A172 (cell line): ENCODE data around the gene C1QTNF7. TPM values are rescaled to one million over a fixed set of nuclear protein-coding genes. Genes with fewer than 3 reads are reported as not detected.

ENCODE experiments used
- DNase-seq: peaks from one replicate; pipeline ENCODE4 v3.0.0-alpha.2; 2015; ENCODE audit warnings: low spot score
- total RNA-seq: library from RNA; depleted of rRNA; stranded (reverse); fragments of >200 nt; shearing (Covaris generic); gene quantifications from 2 replicates; pipeline ENCODE4 v1.2.3, GENCODE V29; 2014; rRNA removed

C1QTNF7 gene, protein sequence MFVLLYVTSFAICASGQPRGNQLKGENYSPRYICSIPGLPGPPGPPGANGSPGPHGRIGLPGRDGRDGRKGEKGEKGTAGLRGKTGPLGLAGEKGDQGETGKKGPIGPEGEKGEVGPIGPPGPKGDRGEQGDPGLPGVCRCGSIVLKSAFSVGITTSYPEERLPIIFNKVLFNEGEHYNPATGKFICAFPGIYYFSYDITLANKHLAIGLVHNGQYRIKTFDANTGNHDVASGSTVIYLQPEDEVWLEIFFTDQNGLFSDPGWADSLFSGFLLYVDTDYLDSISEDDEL
- not detected in 2 replicates for total RNA-seq

DNA sequence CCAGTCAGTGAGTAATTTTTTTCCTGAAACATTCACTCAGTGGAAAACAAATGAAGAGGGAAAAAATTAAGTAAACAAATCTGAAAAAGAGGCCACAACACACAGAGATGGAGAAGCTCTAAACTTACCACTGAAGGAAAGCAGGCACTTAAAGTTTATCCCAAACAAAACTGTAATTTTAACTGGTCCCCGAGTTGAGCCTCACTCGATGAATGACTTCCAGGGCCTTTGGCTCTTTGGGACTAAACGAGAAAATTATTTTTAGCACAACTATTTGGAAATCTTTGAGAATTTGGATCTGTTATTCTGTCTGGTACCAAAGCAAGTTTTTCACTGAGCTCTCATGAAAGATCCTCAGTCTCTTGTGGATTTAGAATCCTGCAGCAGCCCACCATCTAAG is at the start of gene C1QTNF7:
TSS of gene C1QTNF7 (plus strand) at position 333 of the 400 bp plus-strand sequence. CDS start 7,711 bp downstream, outside the sequence.
- DNase-seq: no peak

DNA sequence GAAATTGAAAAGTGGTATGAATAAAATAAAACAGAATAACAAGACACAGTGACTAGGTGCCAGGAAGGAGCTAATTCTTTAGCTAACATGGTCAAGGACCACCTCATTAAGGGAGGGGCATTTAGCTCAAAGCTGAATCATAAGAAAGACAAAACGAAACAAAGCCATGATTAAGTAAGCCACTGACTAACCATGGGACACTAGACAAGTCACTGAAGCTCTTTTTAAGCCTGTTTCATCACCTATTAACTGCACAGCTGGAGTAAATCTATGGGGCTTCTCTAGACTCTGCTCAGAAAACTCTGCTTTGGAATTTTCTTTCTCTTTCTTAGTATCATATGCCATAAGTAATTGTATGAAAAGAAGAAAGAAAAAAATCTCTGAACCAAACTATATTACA is 49.8 kb upstream of the C1QTNF7 start:
- no peak for DNase-seq

DNA sequence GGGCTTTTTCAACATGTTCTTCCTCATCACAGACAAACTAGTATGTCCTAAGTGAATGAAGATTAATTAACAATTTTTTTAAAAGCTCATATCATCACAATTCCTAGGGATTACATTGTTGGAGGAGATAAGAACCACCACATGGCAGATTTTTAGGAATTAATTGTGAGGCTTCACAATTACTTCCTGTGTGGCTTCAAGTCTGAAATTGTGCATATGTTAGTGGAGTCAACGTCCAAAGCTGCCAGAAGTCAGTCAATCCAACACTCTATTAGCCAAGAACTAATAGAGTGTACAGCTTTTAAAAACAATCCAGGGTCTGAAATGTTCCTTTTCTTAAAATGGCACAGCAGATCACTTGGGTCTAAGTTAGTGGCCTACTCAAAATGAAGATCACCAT is 49.3 kb upstream of the C1QTNF7 start:
- no peak for DNase-seq

DNA sequence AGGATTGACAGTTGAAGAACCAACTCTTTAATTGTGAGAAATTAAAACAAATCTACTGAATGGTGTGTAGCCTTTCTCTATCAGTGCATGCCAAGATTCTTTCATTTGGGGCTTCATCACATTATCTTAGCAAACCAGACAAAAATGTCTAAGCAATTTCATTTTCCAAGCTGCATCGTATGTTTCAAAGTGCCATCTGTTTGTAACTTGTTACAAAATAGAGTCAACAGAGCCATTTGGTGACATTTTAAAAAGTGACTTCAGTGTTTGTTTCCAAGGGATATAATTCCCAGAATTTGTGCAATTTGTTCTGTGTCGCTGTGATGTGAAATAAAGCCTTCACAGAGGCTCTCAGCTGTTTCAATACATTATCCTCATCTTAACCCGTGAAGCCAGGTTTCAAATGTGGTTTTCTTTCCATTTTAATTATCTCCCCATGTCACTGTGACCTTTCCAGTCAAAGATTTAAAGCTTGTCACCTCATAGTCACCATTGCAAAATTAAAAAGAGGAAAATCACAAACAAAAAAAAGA is 46.0 kb upstream of the C1QTNF7 start:
- no peak for DNase-seq

DNA sequence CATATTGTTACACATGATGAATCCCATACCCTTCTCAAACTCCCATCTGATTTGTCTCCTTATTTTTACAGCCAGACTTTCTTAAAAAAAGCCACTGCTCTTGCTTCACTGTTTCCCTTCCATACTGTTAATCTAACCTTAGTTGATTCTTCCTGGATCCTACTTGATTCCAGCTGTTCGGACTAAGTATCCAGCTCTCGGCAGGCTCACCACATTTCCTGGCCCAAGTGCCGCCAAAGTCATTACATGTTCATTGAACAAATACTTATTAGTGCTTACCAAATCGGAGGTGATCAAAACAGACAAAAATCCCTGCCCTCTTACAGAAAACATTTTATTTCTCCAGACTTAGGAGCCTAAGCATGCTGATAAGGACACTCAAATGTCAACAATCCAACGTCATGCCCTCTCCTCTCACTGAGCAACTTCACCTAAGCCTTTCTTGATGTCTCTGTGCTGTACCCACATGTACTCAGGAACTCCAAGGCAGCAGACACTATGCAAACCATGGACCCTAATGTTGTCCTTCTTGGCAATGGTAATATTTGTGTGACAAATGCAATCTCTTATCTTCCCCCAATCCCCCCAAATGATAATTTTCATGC is 45.1 kb upstream of the C1QTNF7 start:
- DNase-seq: no peak

DNA sequence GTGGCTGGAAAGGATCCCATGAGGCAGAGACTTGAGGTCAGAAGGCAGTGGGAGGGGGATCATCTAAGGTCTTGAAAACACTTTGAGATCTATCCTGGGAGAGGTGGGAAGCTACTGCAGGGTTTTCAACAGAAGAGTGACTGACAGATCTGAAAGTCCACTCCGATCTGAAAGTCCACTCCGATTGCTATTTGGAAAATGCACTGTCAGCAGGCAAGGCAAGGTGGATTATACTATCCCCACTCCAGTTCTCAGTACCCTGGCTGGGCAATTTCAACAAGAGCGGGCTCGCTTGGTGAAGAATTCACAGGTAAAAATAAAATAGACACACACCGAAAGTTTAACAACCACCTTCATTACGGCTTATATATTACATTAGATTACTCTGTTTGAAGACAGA is 42.3 kb upstream of the C1QTNF7 start:
- no peak for DNase-seq

DNA sequence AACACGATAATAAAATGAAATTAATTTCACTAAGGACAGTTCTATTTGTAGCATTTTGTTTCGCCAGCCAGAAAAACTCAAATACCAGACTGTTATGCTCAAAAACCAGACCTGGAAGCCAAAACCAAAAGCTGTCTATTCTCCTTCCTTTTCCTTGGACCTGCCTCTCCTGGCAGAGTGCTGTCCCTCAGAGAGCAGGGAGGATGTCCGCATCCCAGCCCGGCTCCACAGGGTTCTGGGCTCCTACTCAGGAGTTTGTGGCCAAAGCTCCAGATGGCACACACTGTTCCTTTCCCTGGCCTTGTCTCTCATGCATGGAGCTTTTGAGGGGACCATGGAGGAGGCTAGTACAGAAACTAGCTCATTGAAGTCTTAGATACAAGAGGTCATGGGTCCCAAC is 41.9 kb upstream of the C1QTNF7 start:
- DNase-seq: no peak

DNA sequence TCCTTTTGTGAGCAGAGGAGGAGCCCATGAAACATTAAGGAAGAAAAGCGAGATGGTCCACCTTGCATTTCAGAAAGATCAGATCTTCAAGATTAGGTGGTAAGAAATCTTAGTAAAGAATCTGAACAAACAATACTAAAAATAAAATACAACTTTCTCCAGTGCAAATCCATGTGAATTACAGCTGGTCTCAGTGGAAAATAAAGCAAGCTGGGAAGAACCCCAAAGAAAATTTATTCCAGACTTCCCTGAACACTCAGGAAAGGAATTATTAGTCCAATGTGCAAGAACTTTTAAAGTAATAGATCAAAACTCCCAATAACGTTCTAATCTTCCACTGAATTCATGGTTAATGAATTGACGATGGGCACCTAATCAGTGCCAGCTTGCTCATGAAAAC is 37.3 kb upstream of the C1QTNF7 start:
- DNase-seq: no peak

DNA sequence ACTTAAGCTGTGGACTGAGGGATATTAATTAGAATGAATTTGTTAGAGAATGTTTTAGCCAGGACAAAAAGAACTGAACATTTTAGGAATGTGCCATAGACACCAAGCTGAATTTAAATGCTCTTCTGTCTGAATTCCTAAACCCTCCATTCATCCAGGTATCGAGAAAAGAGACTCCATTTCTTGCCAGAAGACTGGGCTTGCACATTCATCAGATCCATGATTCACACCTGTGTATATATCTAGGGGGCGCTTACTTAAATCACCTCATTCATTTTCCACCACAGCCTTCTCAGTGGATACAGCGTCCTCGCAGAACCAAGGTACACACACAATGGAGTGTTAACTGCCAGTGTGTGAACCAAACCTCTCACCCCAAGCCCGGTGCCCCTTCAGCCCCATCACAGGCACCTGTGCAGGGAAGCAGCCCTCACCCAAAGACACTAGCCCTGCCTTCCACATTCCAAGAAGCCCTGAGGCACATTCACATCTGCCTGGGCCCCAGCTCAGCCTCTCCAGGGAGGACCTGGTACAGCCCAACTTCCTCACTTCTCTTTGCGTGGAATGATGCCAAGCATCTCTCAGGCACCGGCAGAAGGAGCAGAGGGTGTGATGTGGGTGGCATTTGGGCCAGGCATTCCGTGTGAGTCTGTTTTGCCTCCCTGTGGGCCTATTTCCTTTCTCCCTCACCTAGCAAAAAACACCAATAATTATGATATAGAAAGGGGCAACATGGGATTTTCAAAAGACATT is 35.6 kb upstream of the C1QTNF7 start:
- no peak for DNase-seq

DNA sequence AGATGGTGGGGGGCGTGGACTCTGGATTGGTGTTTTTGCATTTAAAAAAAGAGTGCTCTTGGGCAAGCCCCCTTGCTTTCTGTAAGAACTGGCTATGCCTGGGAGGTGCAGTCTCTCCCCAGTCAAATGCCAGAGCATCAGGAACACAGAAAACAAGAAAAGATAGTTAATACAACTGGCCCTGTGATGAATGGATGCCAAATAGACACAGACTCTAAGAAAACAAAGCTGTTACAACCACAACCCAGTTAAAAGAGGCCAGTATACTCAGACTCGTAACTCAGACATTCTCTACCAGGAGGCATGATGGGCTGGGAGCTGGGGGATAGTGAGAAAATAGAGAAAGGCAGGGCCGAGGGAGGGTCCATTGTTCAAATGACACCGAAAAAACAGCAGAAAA is 32.5 kb upstream of the C1QTNF7 start:
- DNase-seq: no peak

DNA sequence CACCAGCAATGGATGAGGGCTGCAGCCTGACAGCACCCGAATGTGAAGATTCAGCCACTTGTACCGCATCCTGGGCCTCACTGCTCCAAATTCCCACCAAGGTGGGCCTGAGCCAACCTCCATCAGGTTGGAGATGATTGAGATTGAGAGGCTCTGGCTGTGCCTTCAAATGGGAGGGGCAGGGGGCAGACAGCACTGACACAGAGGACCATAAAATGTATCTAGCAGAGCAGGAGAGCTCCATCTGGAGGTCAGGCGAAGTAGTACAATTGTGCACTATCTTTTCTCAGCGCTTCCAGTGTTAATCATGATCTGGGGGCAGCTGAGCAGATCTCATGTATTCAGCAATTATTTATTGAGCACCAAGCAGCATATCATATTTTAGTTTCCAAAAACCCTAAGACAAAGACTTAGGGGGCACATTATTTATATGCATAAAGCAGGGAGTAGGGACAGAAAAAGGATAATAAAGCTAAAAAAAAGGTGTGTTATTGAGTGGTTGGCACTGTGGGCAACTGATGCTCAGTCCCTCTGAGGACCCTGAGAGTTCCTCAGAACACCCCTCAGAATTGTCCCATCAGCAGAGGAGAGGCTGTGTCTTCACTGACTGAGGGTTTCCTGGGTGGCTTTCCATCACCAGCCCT is 31.6 kb upstream of the C1QTNF7 start:
- DNase-seq: peak; percentile 59

DNA sequence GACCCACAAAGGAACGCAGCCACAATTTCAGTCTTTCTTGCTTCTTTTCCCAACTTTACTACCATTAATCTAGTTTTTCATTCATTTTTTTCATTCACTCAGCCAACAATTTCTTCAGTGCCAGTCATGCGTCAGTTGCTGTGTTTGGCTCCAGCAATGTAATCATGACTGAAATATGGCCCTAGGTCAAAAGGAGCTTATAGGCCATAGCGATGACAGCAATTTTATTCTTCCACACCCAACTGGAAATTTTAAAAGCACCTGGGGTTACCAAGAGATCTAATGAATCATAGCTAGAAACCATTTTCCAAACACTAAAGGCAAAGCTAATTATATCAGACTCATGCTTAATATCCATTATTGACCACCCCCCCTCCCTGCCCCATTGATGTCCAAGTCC is 29.8 kb upstream of the C1QTNF7 start:
- no peak for DNase-seq

DNA sequence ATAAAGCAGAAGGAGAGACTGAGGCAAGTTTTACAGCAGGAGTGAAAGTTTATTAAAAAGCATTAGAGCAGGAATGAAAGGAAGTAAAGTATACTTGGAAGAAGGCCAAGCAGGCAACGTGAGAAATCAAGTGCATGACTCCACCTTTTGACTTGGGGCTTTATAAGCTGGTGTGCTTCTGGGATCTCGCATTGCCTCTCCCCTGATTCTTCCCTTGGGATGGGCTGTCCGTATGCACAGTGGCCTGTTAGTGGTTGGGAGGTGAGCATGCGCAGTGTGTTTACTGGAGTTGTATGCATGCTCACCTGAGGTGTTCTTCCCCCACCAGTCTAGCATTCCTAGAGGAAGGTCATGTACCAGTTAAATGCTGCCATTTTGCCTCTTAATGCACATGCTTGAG is 29.1 kb upstream of the C1QTNF7 start:
- DNase-seq: no peak

DNA sequence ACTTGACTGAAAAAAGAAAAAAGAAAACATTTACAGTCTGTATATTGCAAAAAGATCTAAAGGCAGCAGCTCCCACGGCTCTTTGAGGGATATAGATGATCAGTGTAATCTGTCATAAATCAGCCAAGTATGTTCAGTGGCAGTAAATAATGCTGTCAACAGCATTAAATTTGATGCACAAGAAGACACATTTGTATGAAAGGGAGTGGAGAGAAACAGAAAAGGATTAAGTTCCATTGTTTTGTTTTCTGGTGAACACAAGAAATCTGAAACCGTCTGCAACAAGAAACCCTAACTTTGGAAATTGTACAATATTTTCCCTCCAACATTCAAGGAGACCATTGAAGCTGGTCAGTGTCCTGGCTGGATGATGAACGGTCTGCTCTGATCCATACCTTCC is 27.6 kb upstream of the C1QTNF7 start:
- no peak for DNase-seq

DNA sequence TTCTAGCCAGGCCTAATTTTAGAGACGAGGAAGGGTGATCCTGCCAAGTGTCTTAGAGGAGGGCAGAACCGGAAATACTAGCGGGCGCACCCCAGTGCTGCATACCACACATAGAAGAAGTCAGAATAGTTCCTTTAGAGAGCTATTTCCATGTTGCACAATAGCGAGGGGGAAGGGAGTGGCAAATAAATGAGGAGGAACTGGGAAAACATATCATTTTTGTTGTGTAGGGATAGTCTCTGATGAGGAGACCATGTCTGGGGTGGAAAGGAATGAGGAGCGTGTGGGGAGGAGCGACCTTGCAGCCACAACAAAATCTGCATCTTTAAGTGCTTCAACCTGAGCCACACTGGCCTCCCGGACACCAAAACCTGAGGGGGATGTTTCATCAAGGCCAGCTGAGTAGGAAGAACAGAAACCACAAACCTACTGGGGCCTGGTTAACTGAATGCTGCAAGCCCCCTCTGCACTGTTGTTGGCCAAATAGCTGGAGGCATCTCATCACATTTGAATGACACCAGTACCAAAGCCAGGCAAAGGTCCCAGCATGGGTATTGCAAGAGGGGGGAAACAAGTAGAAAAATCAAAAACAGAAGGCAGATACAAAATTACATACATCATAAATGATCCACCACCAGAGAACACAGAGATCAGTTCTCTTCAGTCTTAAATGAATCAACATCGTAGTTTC is 26.7 kb upstream of the C1QTNF7 start:
- peak; percentile 64 for DNase-seq

DNA sequence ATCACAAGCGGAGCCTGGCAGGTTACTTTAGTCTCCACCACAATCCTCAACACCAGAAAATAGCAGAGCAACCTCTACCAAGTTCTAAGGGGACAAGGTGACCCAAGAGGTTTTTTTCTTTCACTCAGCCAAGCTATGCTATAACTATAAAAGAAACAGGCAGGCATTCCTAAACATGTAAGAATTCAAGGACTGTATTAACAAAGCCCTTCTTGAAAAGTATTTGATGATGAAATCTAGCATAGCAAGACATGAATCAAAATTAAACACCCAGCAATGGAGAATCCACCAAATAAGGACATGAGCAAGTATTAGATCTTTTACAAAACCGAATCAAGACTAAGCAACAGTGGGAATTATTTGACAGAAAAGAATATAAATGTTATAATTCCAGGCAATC is 25.7 kb upstream of the C1QTNF7 start:
- DNase-seq: no peak

DNA sequence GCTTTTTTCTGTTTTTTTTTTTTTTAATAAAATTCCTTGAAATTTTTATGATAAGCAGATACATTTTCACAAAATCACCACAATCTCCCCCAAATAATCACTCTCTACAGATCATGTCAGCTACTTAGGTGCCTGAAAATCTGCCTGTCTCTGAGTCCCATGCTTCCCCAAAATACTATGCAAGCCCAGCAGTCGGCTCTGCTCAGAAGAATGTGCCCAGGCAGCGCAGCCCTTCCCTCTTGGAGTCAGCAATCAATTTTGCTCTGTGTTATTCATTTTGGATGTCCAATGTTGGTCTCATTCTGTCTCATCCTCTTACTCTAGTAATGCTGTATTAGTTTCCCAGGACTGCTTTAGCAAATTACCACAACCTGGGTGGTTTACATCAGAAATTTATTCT is 24.9 kb upstream of the C1QTNF7 start:
- no peak for DNase-seq

DNA sequence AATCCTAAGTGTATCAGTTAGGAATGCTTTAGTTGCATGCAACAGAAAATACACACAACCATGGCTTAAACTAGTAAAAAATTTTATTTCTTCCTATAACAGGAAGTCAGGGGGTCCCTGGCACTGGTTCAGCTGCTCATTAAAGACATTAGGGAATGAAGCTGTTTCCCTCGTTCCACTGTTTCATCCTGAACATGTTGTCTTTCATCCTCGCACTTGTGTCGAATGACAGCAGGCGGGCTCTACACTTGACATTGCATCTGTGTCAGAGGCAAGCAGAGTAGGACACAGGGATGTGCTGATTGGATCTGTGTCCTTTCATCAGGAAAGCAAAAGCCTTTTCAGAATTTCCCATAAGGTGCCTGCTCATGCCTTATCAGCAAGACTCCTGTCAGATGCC is 22.8 kb upstream of the C1QTNF7 start:
- no peak for DNase-seq

DNA sequence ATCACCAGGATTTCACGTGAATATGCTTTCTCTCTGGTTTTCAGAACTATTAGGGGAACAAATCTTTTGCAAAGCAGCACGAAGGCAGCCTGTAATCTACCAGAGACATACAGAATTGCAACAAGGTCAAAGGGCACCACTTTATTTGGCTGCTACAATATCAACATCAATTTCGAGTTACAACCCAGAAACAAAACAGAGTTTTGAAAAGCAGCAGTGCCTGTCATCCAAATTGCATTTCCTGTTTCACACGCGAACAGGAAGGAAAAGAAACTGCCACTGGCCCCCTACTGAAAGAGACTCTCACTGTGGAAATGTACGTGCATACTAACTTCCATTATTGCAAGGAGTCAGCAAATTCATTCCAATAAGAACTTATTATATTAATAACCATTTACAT is 17.1 kb upstream of the C1QTNF7 start:
- DNase-seq: peak; percentile 20

DNA sequence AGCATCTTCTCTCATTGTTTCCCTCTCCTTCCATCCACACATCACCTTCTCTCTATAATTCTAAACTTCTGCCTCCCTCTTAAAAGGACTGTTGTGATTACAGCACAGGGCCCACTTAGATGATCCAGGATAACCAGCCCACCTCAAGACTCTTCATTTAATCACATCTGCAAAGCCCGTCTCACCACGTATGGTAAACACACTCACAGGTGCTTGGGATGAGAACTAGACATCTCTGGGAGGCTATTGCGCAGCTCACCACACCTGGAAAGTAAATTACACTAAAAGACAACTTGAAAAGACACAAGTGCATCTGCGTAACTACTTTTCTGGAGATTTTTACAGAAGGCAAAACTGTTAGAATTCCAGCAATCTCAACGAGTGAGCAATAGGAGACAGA is 15.4 kb upstream of the C1QTNF7 start:
- DNase-seq: no peak

DNA sequence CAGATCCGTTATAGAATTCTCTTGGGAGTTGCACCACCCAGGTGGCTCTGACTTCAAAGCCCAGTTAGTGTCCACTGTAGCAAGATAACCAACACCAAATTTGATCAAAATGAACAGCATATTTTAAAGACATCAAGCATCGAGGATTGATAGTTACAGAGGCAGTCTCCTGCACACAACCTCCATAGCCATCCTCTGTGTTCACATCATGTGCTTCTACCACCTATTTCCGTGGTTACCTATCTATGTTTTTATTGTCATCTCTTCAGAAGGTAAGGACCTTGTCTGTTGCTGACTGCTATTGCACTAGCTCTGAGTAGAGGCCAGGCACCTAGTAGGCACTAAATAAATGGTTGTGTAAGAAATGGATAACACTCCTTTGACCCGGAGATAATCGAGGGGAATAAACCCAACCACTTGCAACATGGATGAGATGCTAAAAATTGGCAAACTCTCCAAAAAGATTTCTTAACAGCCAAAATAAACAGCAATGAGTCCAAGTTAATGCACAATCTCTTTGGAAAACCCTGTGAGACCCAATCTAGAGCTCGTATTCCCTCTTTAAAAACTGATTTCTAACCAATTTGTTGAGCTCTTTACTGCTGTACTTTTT is 14.7 kb upstream of the C1QTNF7 start:
- no peak for DNase-seq
